WTC11 (cell line): Measurements from ENCODE around the gene DMTF1. TPM values are rescaled to one million over a fixed set of nuclear protein-coding genes. Genes with fewer than 3 reads are reported as not detected.

Experiments
- ATAC-seq: fragments of 200-7000 bp; cut with Tn5 transposase; 2 replicates; pipeline ENCODE4 v1.10.0; 2021; ENCODE audit warnings: mild to moderate bottlenecking, moderate library complexity
- CTCF ChIA-PET: fragments of 300-600 bp; sonication (Branson Sonifier 250); formaldehyde crosslinking; loops from one replicate; lab custom pipeline; 2021; ENCODE audit warnings: antibody characterized with exemption; lab: Charles Lee
- POLR2A ChIA-PET: fragments of 350-600 bp; sonication (Branson Sonifier 250); formaldehyde crosslinking; loops from one replicate; lab custom pipeline; 2021; ENCODE audit warnings: antibody characterized with exemption; lab: Charles Lee
- DNase-seq: peaks from one replicate; pipeline ENCODE4 v3.0.0; 2021; ENCODE audit warnings: low spot score
- H3K27ac Mint-ChIP-seq: 2 replicates; pipeline ENCODE4 v1.8.0; 2021; ENCODE audit warnings: mixed read lengths
- H3K27me3 Mint-ChIP-seq: 2 replicates; pipeline ENCODE4 v1.8.0; 2021; ENCODE audit warnings: low read depth, mild to moderate bottlenecking, moderate library complexity, mixed read lengths
- H3K36me3 Mint-ChIP-seq: 2 replicates; pipeline ENCODE4 v1.8.0; 2021; ENCODE audit warnings: mixed read lengths
- H3K4me1 Mint-ChIP-seq: 2 replicates; pipeline ENCODE4 v1.8.0; 2022; ENCODE audit warnings: mixed read lengths
- H3K4me3 Mint-ChIP-seq: 2 replicates; pipeline ENCODE4 v1.8.0; 2021; ENCODE audit warnings: mild to moderate bottlenecking, moderate library complexity, mixed read lengths
- H3K9me3 Mint-ChIP-seq: 2 replicates; pipeline ENCODE4 v1.8.0; 2021; ENCODE audit warnings: mixed read lengths
- AR ChIP-seq: fragments of 250-450 bp; sonication (Bioruptor Pico); IDR thresholded peaks from 2 replicates; pipeline ENCODE4 v1.9.0; 2021; ENCODE audit warnings: mild to moderate bottlenecking
- ATF2 ChIP-seq: sonication (generic); formaldehyde crosslinking; IDR thresholded peaks from 2 replicates; pipeline ENCODE4 v1.8.1; 2022; ENCODE audit warnings: low read depth, missing genetic modification reagents, borderline replicate concordance
- ATF3 ChIP-seq: sonication (generic); formaldehyde crosslinking; conservative IDR thresholded peaks from 2 replicates; pipeline ENCODE4 v1.8.1; 2022; ENCODE audit warnings: mild to moderate bottlenecking, missing genetic modification reagents
- CBFB ChIP-seq: sonication (generic); formaldehyde crosslinking; IDR thresholded peaks from 2 replicates; pipeline ENCODE4 v1.8.1; 2022; ENCODE audit warnings: mild to moderate bottlenecking, low read depth, missing genetic modification reagents
- E2F1 ChIP-seq: sonication (generic); formaldehyde crosslinking; IDR thresholded peaks from 2 replicates; pipeline ENCODE4 v1.8.0; 2022; ENCODE audit warnings: mild to moderate bottlenecking, missing genetic modification reagents
- E2F4 ChIP-seq: sonication (generic); formaldehyde crosslinking; IDR thresholded peaks from 2 replicates; pipeline ENCODE4 v1.8.1; 2022; ENCODE audit warnings: low read depth, mild to moderate bottlenecking, moderate library complexity, missing genetic modification reagents, borderline replicate concordance
- EMX1 ChIP-seq: fragments of 250-450 bp; sonication (Bioruptor Pico); IDR thresholded peaks from 2 replicates; pipeline ENCODE4 v1.8.0; 2021; ENCODE audit warnings: mild to moderate bottlenecking
- ESRRA ChIP-seq: sonication (generic); formaldehyde crosslinking; IDR thresholded peaks from 2 replicates; pipeline ENCODE4 v1.8.1; 2022; ENCODE audit warnings: mild to moderate bottlenecking, missing genetic modification reagents, borderline replicate concordance
- IRF2 ChIP-seq: sonication (generic); formaldehyde crosslinking; IDR thresholded peaks from 2 replicates; pipeline ENCODE4 v1.8.0; 2022; ENCODE audit warnings: low read depth, missing genetic modification reagents, borderline replicate concordance
- MLX ChIP-seq: sonication (generic); formaldehyde crosslinking; IDR thresholded peaks from 2 replicates; pipeline ENCODE4 v1.8.1; 2023; ENCODE audit warnings: mild to moderate bottlenecking, missing genetic modification reagents, moderate library complexity
- SMAD3 ChIP-seq: sonication (generic); formaldehyde crosslinking; IDR thresholded peaks from 2 replicates; pipeline ENCODE4 v1.8.0; 2022; ENCODE audit warnings: missing genetic modification reagents, mild to moderate bottlenecking, borderline replicate concordance
- TCF7 ChIP-seq: sonication (generic); formaldehyde crosslinking; IDR thresholded peaks from 2 replicates; pipeline ENCODE4 v1.8.0; 2022; ENCODE audit warnings: mild to moderate bottlenecking, low read depth, missing genetic modification reagents, moderate library complexity
- TEAD1 ChIP-seq: sonication (generic); formaldehyde crosslinking; IDR thresholded peaks from 2 replicates; pipeline ENCODE4 v1.8.0; 2022; ENCODE audit warnings: mild to moderate bottlenecking, missing genetic modification reagents
- ZNF121 ChIP-seq: sonication (generic); formaldehyde crosslinking; IDR thresholded peaks from 2 replicates; pipeline ENCODE4 v1.8.0; 2023; ENCODE audit warnings: missing genetic modification reagents
- ZNF219 ChIP-seq: sonication (generic); formaldehyde crosslinking; IDR thresholded peaks from 2 replicates; pipeline ENCODE4 v1.8.0; 2023; ENCODE audit warnings: missing genetic modification reagents, mild to moderate bottlenecking, borderline replicate concordance
- ZNF232 ChIP-seq: sonication (generic); formaldehyde crosslinking; IDR thresholded peaks from 2 replicates; pipeline ENCODE4 v1.8.0; 2022; ENCODE audit warnings: mild to moderate bottlenecking, missing genetic modification reagents
- ZNF423 ChIP-seq: fragments of 250-450 bp; sonication (Bioruptor Pico); IDR thresholded peaks from 2 replicates; pipeline ENCODE4 v2.1.2; 2022; ENCODE audit warnings: mild to moderate bottlenecking, moderate library complexity
- total RNA-seq: library from RNA; stranded (reverse); gene quantifications from 3 replicates; pipeline ENCODE4 v1.2.3, GENCODE V29; 2021

The DMTF1 gene
- total RNA-seq, 1 experiment from 2014 or later = 79.3 TPM

GRCh38 chr7:87225696-87226095 lies 73.4 kb downstream of the DMTF1 start:
- TF ChIP-seq ATF2 (no peak), ZNF423 (CRISPR knock-in tag) (no peak), IRF2 (no peak), MLX (no peak), ZNF121 (CRISPR knock-in tag) (no peak), CBFB (CRISPR knock-in tag) (no peak), TEAD1 (CRISPR knock-in tag) (no peak), ESRRA (CRISPR knock-in tag) (no peak), AR (no peak)
- Mint-ChIP-seq H3K27ac (no peak overlapping the region), H3K36me3 (no peaks in the 10 kb centered on the region), H3K4me3 (no peak overlapping the region), H3K9me3 (no peaks in the 10 kb centered on the region), H3K4me1 (peaks cover 5% of the 10 kb centered on the region), H3K27me3 (peaks cover 17% of the 10 kb centered on the region)
- ChIA-PET CTCF (no interaction called here), POLR2A (no interaction called here)
- peak; percentile 80 for ATAC-seq
- no peak for DNase-seq

GRCh38 chr7:87226495-87226894 lies 74.2 kb downstream of the DMTF1 start:
- Mint-ChIP-seq H3K36me3 (no peaks in the 10 kb centered on the region), H3K4me3 (no peak overlapping the region), H3K9me3 (no peaks in the 10 kb centered on the region), H3K27ac (no peak overlapping the region), H3K4me1 (no peaks in the 10 kb centered on the region)
- no peak for ATAC-seq
- POLR2A ChIA-PET = no interaction called here
- CTCF ChIA-PET = no interaction called here
- no peak for TF ChIP-seq ZNF232 (CRISPR knock-in tag)
- TF ChIP-seq EMX1 (CRISPR knock-in tag) = no peak
- TF ChIP-seq TCF7 (CRISPR knock-in tag) = no peak
- no peak for TF ChIP-seq AR
- no peak for TF ChIP-seq ATF3 (CRISPR knock-in tag)
- TF ChIP-seq ZNF219 (CRISPR knock-in tag) = no peak
- TF ChIP-seq SMAD3 = no peak
- no peak for TF ChIP-seq MLX
- TF ChIP-seq E2F1 (CRISPR knock-in tag) = no peak
- no peak for TF ChIP-seq E2F4 (CRISPR knock-in tag)
- TF ChIP-seq, all 79 proteins: peak for 0
- DNase-seq = no peak
- H3K27me3 Mint-ChIP-seq = peaks cover 17% of the 10 kb centered on the region
